Transverse colon (tissue), 4 donors: ENCODE measurements around the gene SPP1.

ENCODE experiments used
- EP300 ChIP-seq: sonication (generic); formaldehyde crosslinking; IDR thresholded peaks from one replicate; pipeline ENCODE4 v1.6.1; 2017; ENCODE audit warnings: antibody characterized with exemption, low read depth
- POLR2A ChIP-seq: fragments of 450-650 bp; IDR thresholded peaks from one replicate; pipeline ENCODE4 v1.6.1; 2016; ENCODE audit warnings: antibody characterized with exemption, mild to moderate bottlenecking, moderate library complexity
- POLR2AphosphoS5 ChIP-seq, 3 donors: sonication (generic); formaldehyde crosslinking; IDR thresholded peaks; one replicate each; pipeline ENCODE4 v1.6.1; 2016; ENCODE audit warnings: antibody characterized with exemption in 3 of 3
- TF ChIP-seq, protein P1 (sequence below), 5 experiments: fragments of 200-600 bp in 3 of 5; fragments of 450-650 bp in 2 of 5; sonication (generic) in 3 of 5; IDR thresholded peaks; 1 replicate in 2 of 5; 2 replicates in 3 of 5; pipeline ENCODE4 v1.5.1; 2016 to 2017; ENCODE audit warnings: antibody characterized with exemption in 5 of 5, inconsistent platforms in 3 of 5, mild to moderate bottlenecking in 2 of 5, moderate library complexity in 1 of 5

DNA sequence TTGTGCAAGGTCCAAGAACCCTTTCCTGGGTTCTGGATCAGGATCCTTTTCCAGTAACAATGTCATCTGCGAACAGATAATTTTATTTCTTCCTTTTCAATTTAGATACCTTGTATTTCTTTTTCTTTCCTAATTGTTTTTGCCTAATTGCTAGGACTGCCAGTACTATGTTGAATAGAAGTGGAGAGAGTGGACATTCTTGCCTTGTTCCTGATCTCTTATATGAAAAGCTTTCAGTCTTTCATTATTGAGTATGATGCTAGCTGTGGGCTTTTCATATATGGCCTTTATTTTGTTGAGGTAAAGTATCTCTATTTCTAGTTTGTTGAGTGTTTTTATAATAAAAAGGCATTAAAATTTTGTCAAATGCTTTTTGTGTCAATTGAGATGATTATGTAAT lies 42.2 kb upstream of the SPP1 start:
- TF ChIP-seq, protein P1, sequence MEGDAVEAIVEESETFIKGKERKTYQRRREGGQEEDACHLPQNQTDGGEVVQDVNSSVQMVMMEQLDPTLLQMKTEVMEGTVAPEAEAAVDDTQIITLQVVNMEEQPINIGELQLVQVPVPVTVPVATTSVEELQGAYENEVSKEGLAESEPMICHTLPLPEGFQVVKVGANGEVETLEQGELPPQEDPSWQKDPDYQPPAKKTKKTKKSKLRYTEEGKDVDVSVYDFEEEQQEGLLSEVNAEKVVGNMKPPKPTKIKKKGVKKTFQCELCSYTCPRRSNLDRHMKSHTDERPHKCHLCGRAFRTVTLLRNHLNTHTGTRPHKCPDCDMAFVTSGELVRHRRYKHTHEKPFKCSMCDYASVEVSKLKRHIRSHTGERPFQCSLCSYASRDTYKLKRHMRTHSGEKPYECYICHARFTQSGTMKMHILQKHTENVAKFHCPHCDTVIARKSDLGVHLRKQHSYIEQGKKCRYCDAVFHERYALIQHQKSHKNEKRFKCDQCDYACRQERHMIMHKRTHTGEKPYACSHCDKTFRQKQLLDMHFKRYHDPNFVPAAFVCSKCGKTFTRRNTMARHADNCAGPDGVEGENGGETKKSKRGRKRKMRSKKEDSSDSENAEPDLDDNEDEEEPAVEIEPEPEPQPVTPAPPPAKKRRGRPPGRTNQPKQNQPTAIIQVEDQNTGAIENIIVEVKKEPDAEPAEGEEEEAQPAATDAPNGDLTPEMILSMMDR (IDR thresholded peaks at IDR 0.05), result no peak
- TF ChIP-seq POLR2A (no peak), POLR2AphosphoS5 (IDR thresholded peaks at IDR 0.05) (no peak), EP300 (no peak)
